H9 (cell line): ENCODE data around the gene STXBP1. TPM values are rescaled to one million over a fixed set of nuclear protein-coding genes. Genes with fewer than 3 reads are reported as not detected.

Experiments
- DNase-seq: peaks from one replicate; pipeline ENCODE4 v3.0.0-alpha.2; 2017
- H2AFZ ChIP-seq: one replicate; pipeline ENCODE4 v1.6.1; 2013; ENCODE audit warnings: mild to moderate bottlenecking, low read length, control low read depth, moderate library complexity
- H2AK5ac ChIP-seq: 2 replicates; pipeline ENCODE4 v1.6.1; 2013; ENCODE audit warnings: low read length, control low read depth, mixed read lengths; ENCODE audit not compliant: insufficient read length
- H2BK120ac ChIP-seq: one replicate; pipeline ENCODE4 v1.6.1; 2013; ENCODE audit warnings: low read depth, mild to moderate bottlenecking, low read length, control low read depth, inconsistent platforms; ENCODE audit not compliant: poor library complexity, severe bottlenecking
- H2BK12ac ChIP-seq: 2 replicates; pipeline ENCODE4 v1.6.1; 2013; ENCODE audit warnings: low read length, control low read depth, mixed read lengths, low read depth; ENCODE audit not compliant: insufficient read length
- H2BK15ac ChIP-seq: 2 replicates; pipeline ENCODE4 v1.6.1; 2013; ENCODE audit warnings: low read depth, low read length, control low read depth
- H2BK20ac ChIP-seq: one replicate; pipeline ENCODE4 v1.6.1; 2013; ENCODE audit warnings: low read depth, mild to moderate bottlenecking, low read length, control low read depth, inconsistent platforms; ENCODE audit not compliant: poor library complexity, severe bottlenecking
- H2BK5ac ChIP-seq: 2 replicates; pipeline ENCODE4 v1.6.1; 2013; ENCODE audit warnings: low read length, control low read depth, mixed read lengths; ENCODE audit not compliant: insufficient read length
- H3K14ac ChIP-seq: 2 replicates; pipeline ENCODE4 v1.6.1; 2013; ENCODE audit warnings: low read length, control low read depth; ENCODE audit not compliant: insufficient read depth
- H3K18ac ChIP-seq: 2 replicates; pipeline ENCODE4 v1.6.1; 2013; ENCODE audit warnings: low read depth, mild to moderate bottlenecking, mixed read lengths, low read length, control low read depth; ENCODE audit not compliant: insufficient read length
- H3K23ac ChIP-seq: 2 replicates; pipeline ENCODE4 v1.6.1; 2013; ENCODE audit warnings: low read length, control low read depth, mixed read lengths, low read depth; ENCODE audit not compliant: insufficient read length
- H3K23me2 ChIP-seq: 2 replicates; pipeline ENCODE4 v1.6.1; 2013; ENCODE audit warnings: low read depth, mild to moderate bottlenecking, mixed read lengths, low read length, control low read depth; ENCODE audit not compliant: insufficient read length, poor library complexity, severe bottlenecking
- H3K27ac ChIP-seq: 2 replicates; pipeline ENCODE4 v1.5.1; 2013; ENCODE audit warnings: low read length, control low read depth, mixed read lengths, low read depth; ENCODE audit not compliant: insufficient read length
- H3K27me3 ChIP-seq: 2 replicates; pipeline ENCODE4 v1.6.1; 2013; ENCODE audit warnings: low read length, control low read depth, inconsistent platforms; ENCODE audit not compliant: insufficient read depth
- H3K4ac ChIP-seq: 2 replicates; pipeline ENCODE4 v1.6.1; 2013; ENCODE audit warnings: low read depth, mild to moderate bottlenecking, control low read depth, inconsistent platforms, low read length, moderate library complexity
- H3K4me1 ChIP-seq: 2 replicates; pipeline ENCODE4 v1.6.1; 2013; ENCODE audit warnings: low read length, control low read depth, inconsistent platforms; ENCODE audit not compliant: insufficient read depth
- H3K4me2 ChIP-seq: 2 replicates; pipeline ENCODE4 v1.6.1; 2013; ENCODE audit warnings: low read length, control low read depth, mixed read lengths; ENCODE audit not compliant: insufficient read length, insufficient read depth
- H3K56ac ChIP-seq: 2 replicates; pipeline ENCODE4 v1.6.1; 2013; ENCODE audit warnings: low read depth, mild to moderate bottlenecking, mixed read lengths, low read length, control low read depth; ENCODE audit not compliant: insufficient read length
- H3K79me1 ChIP-seq: 2 replicates; pipeline ENCODE4 v1.6.1; 2013; ENCODE audit warnings: low read depth, mild to moderate bottlenecking, moderate library complexity, low read length, control low read depth, inconsistent platforms; ENCODE audit not compliant: insufficient read depth, poor library complexity, severe bottlenecking
- H3K79me2 ChIP-seq: 2 replicates; pipeline ENCODE4 v1.6.1; 2013; ENCODE audit warnings: low read length, control low read depth, inconsistent platforms; ENCODE audit not compliant: insufficient read depth
- H3K9ac ChIP-seq: 2 replicates; pipeline ENCODE4 v1.6.1; 2013; ENCODE audit warnings: low read length, control low read depth, mixed read lengths; ENCODE audit not compliant: insufficient read length; ENCODE audit errors: extremely low read depth
- H3K9me3 ChIP-seq: one replicate; pipeline ENCODE4 v1.6.1; 2013; ENCODE audit warnings: low read depth, low read length, inconsistent platforms; ENCODE audit not compliant: control insufficient read depth
- H3T11ph ChIP-seq: one replicate; pipeline ENCODE4 v1.6.1; 2013; ENCODE audit warnings: mild to moderate bottlenecking, low read length, control low read depth, inconsistent platforms
- H4K20me1 ChIP-seq: one replicate; pipeline ENCODE4 v1.6.1; 2013; ENCODE audit not compliant: control insufficient read depth, insufficient read length, insufficient read depth
- H4K5ac ChIP-seq: 2 replicates; pipeline ENCODE4 v1.6.1; 2013; ENCODE audit warnings: low read depth, mild to moderate bottlenecking, mixed read lengths, low read length, control low read depth; ENCODE audit not compliant: insufficient read length
- H4K8ac ChIP-seq: replicated peaks from 2 replicates; pipeline ENCODE4 v1.6.1; 2013; ENCODE audit warnings: low read length, control low read depth, mixed read lengths, low read depth; ENCODE audit not compliant: insufficient read length
- H4K91ac ChIP-seq: 2 replicates; pipeline ENCODE4 v1.6.1; 2013; ENCODE audit warnings: low read depth, mild to moderate bottlenecking, moderate library complexity, mixed read lengths, low read length, control low read depth; ENCODE audit not compliant: insufficient read length
- H3K27ac Mint-ChIP-seq, 3 experiments: 2 replicates in 2 of 3; 3 replicates in 1 of 3; pipeline ENCODE4 v1.8.0; 2020 to 2021; ENCODE audit warnings: mixed read lengths in 3 of 3, mild to moderate bottlenecking in 1 of 3, moderate library complexity in 1 of 3
- H3K27me3 Mint-ChIP-seq: 2 replicates; pipeline ENCODE4 v1.8.0; 2021; ENCODE audit warnings: low read depth, mild to moderate bottlenecking, moderate library complexity, mixed read lengths
- H3K36me3 Mint-ChIP-seq, 3 experiments: 2 replicates in 2 of 3; 3 replicates in 1 of 3; pipeline ENCODE4 v1.8.0; 2020 to 2021; ENCODE audit warnings: low read depth in 3 of 3, mixed read lengths in 3 of 3; ENCODE audit not compliant: insufficient read depth in 1 of 3
- H3K4me1 Mint-ChIP-seq, 2 experiments: 2 replicates each; pipeline ENCODE4 v1.8.0; 2020; ENCODE audit warnings: mixed read lengths in 2 of 2
- H3K4me3 Mint-ChIP-seq, 2 experiments: 2 replicates in 1 of 2; 3 replicates in 1 of 2; pipeline ENCODE4 v1.8.0; 2020 to 2021; ENCODE audit warnings: mild to moderate bottlenecking in 2 of 2, mixed read lengths in 2 of 2, moderate library complexity in 1 of 2
- H3K9me3 Mint-ChIP-seq, 2 experiments: 2 replicates in 1 of 2; 3 replicates in 1 of 2; pipeline ENCODE4 v1.8.0; 2020; ENCODE audit warnings: mild to moderate bottlenecking in 2 of 2, mixed read lengths in 2 of 2, moderate library complexity in 1 of 2
- CTCF ChIP-seq: fragments of 200-600 bp; sonication (generic); conservative IDR thresholded peaks from 3 replicates; pipeline ENCODE4 v1.8.0; 2021; ENCODE audit warnings: antibody characterized with exemption, mild to moderate bottlenecking
- WGBS: extraction: QIAGEN DNeasy Blood & Tissue Kit; methylation state at CpG from one replicate; pipeline ENCODE4 v1.1.7; 2013; ENCODE audit warnings: missing lambda C conversion rate, low lambda C conversion rate, mixed read lengths; ENCODE audit not compliant: insufficient read length; ENCODE audit errors: extremely low coverage; 5-methylcytosine and 5-hydroxymethylcytosine counted together
- total RNA-seq: library from RNA; stranded (reverse); gene quantifications from 2 replicates; pipeline ENCODE4 v1.2.1, GENCODE V29; 2021

Gene STXBP1
- total RNA-seq, 1 experiment from 2014 or later, result 22.3 TPM

- no peak overlapping the region for H4K91ac ChIP-seq
- no peaks in the 10 kb centered on the region for H3K27me3 ChIP-seq
- Mint-ChIP-seq H3K4me1 (peaks cover 24 to 34% of the 10 kb centered on the region in 2 experiments), H3K4me3 (peak overlapping the region in 1 of 2 experiments; percentile 44; a peak in 3 of 5 replicates), H3K9me3 (peaks cover 0 to 2% of the 10 kb centered on the region in 2 experiments; a peak in 1 of 5 replicates), H3K27me3 (peaks cover 10% of the 10 kb centered on the region), H3K36me3 (no peaks in the 10 kb centered on the region; a peak in 1 of 7 replicates), H3K27ac (peak overlapping the region in 1 of 3 experiments; percentile 88; a peak in 1 of 7 replicates)
- H3K79me1 ChIP-seq, result no peaks in the 10 kb centered on the region
- no peak overlapping the region for H3K18ac ChIP-seq
- no peaks in the 10 kb centered on the region for H3K9me3 ChIP-seq
- no peak overlapping the region for H2BK120ac ChIP-seq
- no peak overlapping the region for H3K9ac ChIP-seq
- no peak overlapping the region for H4K5ac ChIP-seq
- no peak overlapping the region for H3K4me2 ChIP-seq
- no peak for TF ChIP-seq CTCF
- peaks cover 13% of the 10 kb centered on the region for H3K23me2 ChIP-seq
- H2BK5ac ChIP-seq, result no peak overlapping the region
- H3K27ac ChIP-seq, result no peak overlapping the region
- H4K8ac ChIP-seq, result no peak overlapping the region
- no peak overlapping the region for H3K4ac ChIP-seq
- no peak overlapping the region for H2BK20ac ChIP-seq
- H3K79me2 ChIP-seq, result no peaks in the 10 kb centered on the region
- H2BK15ac ChIP-seq, result no peak overlapping the region
- H2AK5ac ChIP-seq, result no peak overlapping the region
- no peak overlapping the region for H3K23ac ChIP-seq
- no CpG with 5 or more reads among the region's 11 CpGs for WGBS
- no peak overlapping the region for H3K14ac ChIP-seq
- DNase-seq, result no peak
- H3K4me1 ChIP-seq, result no peaks in the 10 kb centered on the region; the same call in 1 of the 2 replicates
- H3K56ac ChIP-seq, result no peak overlapping the region
- H2AFZ ChIP-seq, result no peak overlapping the region
- H4K20me1 ChIP-seq, result no peaks in the 10 kb centered on the region
- H3T11ph ChIP-seq, result no peak overlapping the region
- no peak overlapping the region for H2BK12ac ChIP-seq
These were observed 100.3 kb downstream of the STXBP1 start for GRCh38 chr9:127712371-127712770.
